Liver (tissue), 9 donors: ENCODE results near the gene NGFR. TPM values are rescaled to one million over a fixed set of nuclear protein-coding genes. Genes with fewer than 3 reads are reported as not detected.

Experiments
- DNase-seq: peaks from one replicate; pipeline ENCODE4 v3.0.0-alpha.2; 2017; ENCODE audit warnings: low spot score
- H3K27ac ChIP-seq, 2 donors: one replicate each; pipeline ENCODE4 v1.7.0; 2013; ENCODE audit warnings: inconsistent platforms in 2 of 2, low read length in 2 of 2, control low read depth in 1 of 2, low read depth in 1 of 2, mild to moderate bottlenecking in 1 of 2
- H3K27me3 ChIP-seq, 4 donors: one replicate each; pipeline versions ENCODE4 v1.6.1 to v1.7.0; 2013; ENCODE audit warnings: low read length in 3 of 4, inconsistent platforms in 1 of 4, mild to moderate bottlenecking in 1 of 4, moderate library complexity in 1 of 4; ENCODE audit not compliant: control insufficient read depth in 4 of 4, insufficient read depth in 4 of 4
- H3K36me3 ChIP-seq, 4 donors: one replicate each; pipeline versions ENCODE4 v1.6.1 to v1.7.0; 2013; ENCODE audit warnings: low read length in 3 of 4, mild to moderate bottlenecking in 3 of 4, low read depth in 1 of 4, moderate library complexity in 1 of 4; ENCODE audit not compliant: control insufficient read depth in 4 of 4, insufficient read depth in 3 of 4
- H3K4me1 ChIP-seq, 4 donors: one replicate each; pipeline versions ENCODE4 v1.6.1 to v1.7.0; 2013; ENCODE audit warnings: low read length in 3 of 4, mild to moderate bottlenecking in 3 of 4, moderate library complexity in 1 of 4; ENCODE audit not compliant: control insufficient read depth in 4 of 4, insufficient read depth in 4 of 4
- H3K4me3 ChIP-seq, 3 donors: one replicate each; pipeline versions ENCODE4 v1.6.1 to v1.7.0; 2013; ENCODE audit warnings: low read length in 3 of 3, control low read depth in 1 of 3, low read depth in 1 of 3, mild to moderate bottlenecking in 1 of 3
- H3K9ac ChIP-seq, 2 donors: one replicate each; pipeline ENCODE4 v1.7.0; 2013; ENCODE audit warnings: low read length in 2 of 2, mild to moderate bottlenecking in 2 of 2, moderate library complexity in 2 of 2, control low read depth in 1 of 2, low read depth in 1 of 2
- H3K9me3 ChIP-seq, 4 donors: one replicate each; pipeline versions ENCODE4 v1.6.1 to v1.7.0; 2013; ENCODE audit warnings: low read length in 3 of 4; ENCODE audit not compliant: control insufficient read depth in 4 of 4
- ATF3 ChIP-seq: IDR thresholded peaks from 2 replicates; pipeline ENCODE4 v1.6.1; 2016; ENCODE audit warnings: antibody characterized with exemption
- EGR1 ChIP-seq, 2 donors: IDR thresholded peaks; 2 replicates each; pipeline ENCODE4 v1.6.1; 2016 to 2018; ENCODE audit warnings: antibody characterized with exemption in 2 of 2, low read depth in 2 of 2
- FOXA1 ChIP-seq: IDR thresholded peaks from 2 replicates; pipeline ENCODE4 v1.6.1; 2016; ENCODE audit warnings: antibody characterized with exemption
- GABPA ChIP-seq, 2 donors: IDR thresholded peaks in 1 of 2; conservative IDR thresholded peaks in 1 of 2; 2 replicates each; pipeline ENCODE4 v1.6.1; 2016; ENCODE audit warnings: antibody characterized with exemption in 2 of 2, mild to moderate bottlenecking in 1 of 2, moderate library complexity in 1 of 2
- HNF4A ChIP-seq, 2 donors: conservative IDR thresholded peaks; 2 replicates each; pipeline ENCODE4 v1.6.1; 2016; ENCODE audit warnings: antibody characterized with exemption in 2 of 2, mild to moderate bottlenecking in 2 of 2
- HNF4G ChIP-seq: IDR thresholded peaks from 2 replicates; pipeline ENCODE4 v1.6.1; 2016; ENCODE audit warnings: antibody characterized with exemption
- JUND ChIP-seq, 2 donors: IDR thresholded peaks; 2 replicates each; pipeline ENCODE4 v1.6.1; 2016; ENCODE audit warnings: antibody characterized with exemption in 2 of 2
- MAX ChIP-seq: IDR thresholded peaks from 2 replicates; pipeline ENCODE4 v1.6.1; 2016; ENCODE audit warnings: antibody characterized with exemption
- NR2F2 ChIP-seq: IDR thresholded peaks from 2 replicates; pipeline ENCODE4 v1.6.1; 2016; ENCODE audit warnings: antibody characterized with exemption
- RAD21 ChIP-seq, 2 donors: IDR thresholded peaks; 2 replicates each; pipeline ENCODE4 v1.6.1; 2016; ENCODE audit warnings: antibody characterized with exemption in 2 of 2, mild to moderate bottlenecking in 2 of 2
- RXRA ChIP-seq, 2 donors: IDR thresholded peaks; 2 replicates each; pipeline ENCODE4 v1.6.1; 2017 to 2018; ENCODE audit warnings: antibody characterized with exemption in 2 of 2, mild to moderate bottlenecking in 1 of 2
- SP1 ChIP-seq: IDR thresholded peaks from 2 replicates; pipeline ENCODE4 v1.6.1; 2018; ENCODE audit warnings: antibody characterized with exemption, mild to moderate bottlenecking
- TAF1 ChIP-seq: conservative IDR thresholded peaks from 2 replicates; pipeline ENCODE4 v1.6.1; 2016; ENCODE audit warnings: antibody characterized with exemption, mild to moderate bottlenecking
- WGBS: extraction: QIAGEN DNeasy Blood & Tissue Kit; methylation state at CpG from one replicate; pipeline ENCODE4 v1.1.7; 2013; 5-methylcytosine and 5-hydroxymethylcytosine counted together
- polyA plus RNA-seq, 2 donors: library from polyadenylated mRNA; stranded (reverse) in 1 of 2; unstranded in 1 of 2; fragments of 200-250 nt in 1 of 2; fragments of >200 nt in 1 of 2; fragmentation: Nextera tagmentation in 1 of 2; extraction: Ambion mirVana in 1 of 2; gene quantifications; one replicate each; pipeline versions ENCODE4 v1.2.1 to v1.2.3, GENCODE V29; 2013 to 2015
- total RNA-seq, 2 donors: library from RNA; depleted of rRNA; stranded (reverse); fragments of >200 nt; gene quantifications; one replicate each; pipeline ENCODE4 v1.2.3, GENCODE V29; 2014
- TF ChIP-seq, protein P1 (sequence below): IDR thresholded peaks from 2 replicates; pipeline ENCODE4 v1.6.1; 2016; ENCODE audit warnings: antibody characterized with exemption, mild to moderate bottlenecking
- donor health status: healthy.
- donor health status: healthy.
- donor health status: healthy.
- donor health status: healthy.
- donor health status: healthy.

NGFR gene
- total and polyA plus RNA-seq, 4 donors: 6.9 to 11.0 (median 10.5) TPM

DNA sequence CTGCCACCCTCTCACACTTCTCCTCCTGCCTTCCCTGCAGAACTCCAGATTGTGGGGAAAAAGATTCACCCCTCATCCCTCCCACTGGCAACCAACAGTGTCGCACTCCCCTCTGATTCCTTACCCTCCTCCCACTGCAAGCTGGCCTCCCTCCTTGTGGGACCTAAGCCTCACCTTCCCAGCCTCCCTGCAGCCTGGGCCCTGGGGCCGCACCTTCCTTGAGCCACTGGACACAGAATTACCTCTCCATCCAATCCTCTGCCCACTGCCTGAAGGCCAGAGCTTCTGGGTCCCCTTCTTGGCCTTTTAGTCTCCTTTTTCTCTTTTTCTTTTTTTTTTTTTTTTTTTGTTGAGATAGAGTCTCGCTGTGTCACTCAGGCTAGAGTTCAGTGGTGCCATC is 33.9 kb downstream of the NGFR start:
- H3K4me3 ChIP-seq: no peak overlapping the region
- no peaks in the 10 kb centered on the region for H3K27me3 ChIP-seq
- H3K27ac ChIP-seq: no peak overlapping the region
- H3K36me3 ChIP-seq: no peaks in the 10 kb centered on the region
- TF ChIP-seq JUND (IDR thresholded peaks at IDR 0.05): no peak
- TF ChIP-seq RXRA (IDR thresholded peaks at IDR 0.05): no peak
- no peak for TF ChIP-seq ATF3
- no peak for TF ChIP-seq GABPA (IDR thresholded peaks at IDR 0.05 in 1 of 2, conservative IDR thresholded peaks at IDR 0.05 in 1 of 2)
- TF ChIP-seq RAD21 (IDR thresholded peaks at IDR 0.05): no peak
- TF ChIP-seq TAF1: no peak
- TF ChIP-seq FOXA1: no peak
- TF ChIP-seq EGR1 (IDR thresholded peaks at IDR 0.05; ENCODE audit: low read depth in 2 of 2): no peak
- TF ChIP-seq HNF4A (conservative IDR thresholded peaks at IDR 0.05): no peak
- TF ChIP-seq, protein P1, sequence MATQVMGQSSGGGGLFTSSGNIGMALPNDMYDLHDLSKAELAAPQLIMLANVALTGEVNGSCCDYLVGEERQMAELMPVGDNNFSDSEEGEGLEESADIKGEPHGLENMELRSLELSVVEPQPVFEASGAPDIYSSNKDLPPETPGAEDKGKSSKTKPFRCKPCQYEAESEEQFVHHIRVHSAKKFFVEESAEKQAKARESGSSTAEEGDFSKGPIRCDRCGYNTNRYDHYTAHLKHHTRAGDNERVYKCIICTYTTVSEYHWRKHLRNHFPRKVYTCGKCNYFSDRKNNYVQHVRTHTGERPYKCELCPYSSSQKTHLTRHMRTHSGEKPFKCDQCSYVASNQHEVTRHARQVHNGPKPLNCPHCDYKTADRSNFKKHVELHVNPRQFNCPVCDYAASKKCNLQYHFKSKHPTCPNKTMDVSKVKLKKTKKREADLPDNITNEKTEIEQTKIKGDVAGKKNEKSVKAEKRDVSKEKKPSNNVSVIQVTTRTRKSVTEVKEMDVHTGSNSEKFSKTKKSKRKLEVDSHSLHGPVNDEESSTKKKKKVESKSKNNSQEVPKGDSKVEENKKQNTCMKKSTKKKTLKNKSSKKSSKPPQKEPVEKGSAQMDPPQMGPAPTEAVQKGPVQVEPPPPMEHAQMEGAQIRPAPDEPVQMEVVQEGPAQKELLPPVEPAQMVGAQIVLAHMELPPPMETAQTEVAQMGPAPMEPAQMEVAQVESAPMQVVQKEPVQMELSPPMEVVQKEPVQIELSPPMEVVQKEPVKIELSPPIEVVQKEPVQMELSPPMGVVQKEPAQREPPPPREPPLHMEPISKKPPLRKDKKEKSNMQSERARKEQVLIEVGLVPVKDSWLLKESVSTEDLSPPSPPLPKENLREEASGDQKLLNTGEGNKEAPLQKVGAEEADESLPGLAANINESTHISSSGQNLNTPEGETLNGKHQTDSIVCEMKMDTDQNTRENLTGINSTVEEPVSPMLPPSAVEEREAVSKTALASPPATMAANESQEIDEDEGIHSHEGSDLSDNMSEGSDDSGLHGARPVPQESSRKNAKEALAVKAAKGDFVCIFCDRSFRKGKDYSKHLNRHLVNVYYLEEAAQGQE: no peak
- H3K9me3 ChIP-seq: no peaks in the 10 kb centered on the region
- WGBS: 95% methylated on average over 3 of the region's 3 CpGs
- H3K4me1 ChIP-seq: no peaks in the 10 kb centered on the region
- H3K9ac ChIP-seq: no peak overlapping the region
- DNase-seq: no peak

DNA sequence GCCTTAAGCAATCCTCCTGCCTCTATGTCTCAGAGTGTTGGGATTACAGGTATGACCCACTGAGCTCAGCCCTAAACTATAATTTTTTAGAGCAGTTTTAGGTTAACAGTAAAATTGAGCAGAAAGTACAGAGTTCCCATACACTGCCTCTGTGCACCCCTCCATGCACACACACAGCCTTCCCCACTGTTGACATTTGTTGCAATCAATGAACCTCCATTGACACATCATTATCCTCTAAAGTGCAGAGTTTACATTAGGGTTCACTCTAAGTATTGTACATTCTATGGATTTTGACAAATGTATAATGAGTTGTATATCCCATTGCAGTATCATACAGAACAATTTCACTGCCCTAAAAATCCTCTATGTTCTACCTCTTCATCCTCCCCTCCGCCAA is 35.0 kb downstream of the NGFR start:
- no peak overlapping the region for H3K4me3 ChIP-seq
- no peaks in the 10 kb centered on the region for H3K36me3 ChIP-seq
- WGBS: 95% methylated on average over 1 of the region's 1 CpG
- H3K27me3 ChIP-seq: no peaks in the 10 kb centered on the region
- TF ChIP-seq SP1 (no peak), MAX (no peak), HNF4G (no peak), RXRA (IDR thresholded peaks at IDR 0.05) (no peak), NR2F2 (no peak), RAD21 (IDR thresholded peaks at IDR 0.05) (no peak), EGR1 (IDR thresholded peaks at IDR 0.05; ENCODE audit: low read depth in 2 of 2) (no peak)
- TF ChIP-seq, protein P1: no peak
- H3K4me1 ChIP-seq: no peaks in the 10 kb centered on the region
- H3K9ac ChIP-seq: no peak overlapping the region
- H3K27ac ChIP-seq: no peak overlapping the region
- no peak for DNase-seq
- no peaks in the 10 kb centered on the region for H3K9me3 ChIP-seq
